IMR-90 (cell line): ENCODE measurements around the gene C14orf180. TPM values are rescaled to one million over a fixed set of nuclear protein-coding genes. Genes with fewer than 3 reads are reported as not detected.

Experiments
- ATAC-seq: fragments of 200-7000 bp; cut with Tn5 transposase; 2 replicates; pipeline ENCODE4 v1.9.1; 2020; ENCODE audit warnings: low read depth, mild to moderate bottlenecking, moderate library complexity
- BruUV-seq: library from RNA; stranded (reverse); fragments of 400-500 nt; replicated peaks from 2 replicates; lab custom pipeline; 2021; lab: Mats Ljungman, UMichigan
- CTCF ChIA-PET: fragments of 300-600 bp; formaldehyde crosslinking; extraction: SDS; loops from one replicate; lab custom pipeline; 2021; ENCODE audit warnings: antibody characterized with exemption; lab: Yijun Ruan, JAX
- POLR2A ChIA-PET: fragments of 300-600 bp; sonication (Branson Sonifier 250); formaldehyde crosslinking; loops from one replicate; lab custom pipeline; 2022; ENCODE audit warnings: antibody characterized with exemption; ENCODE audit not compliant: unreplicated experiment; lab: Charles Lee
- DNase-seq: peaks from one replicate; pipeline ENCODE4 v3.0.0; 2013
- H2AFZ ChIP-seq: replicated peaks from 2 replicates; pipeline ENCODE3; 2013; ENCODE audit warnings: low read length, mild to moderate bottlenecking; ENCODE audit not compliant: poor library complexity
- H2AK5ac ChIP-seq: 2 replicates; pipeline ENCODE4 v1.6.1; 2013; ENCODE audit warnings: low read depth, low read length, inconsistent platforms
- H2AK9ac ChIP-seq: replicated peaks from 2 replicates; pipeline ENCODE3; 2013; ENCODE audit warnings: mild to moderate bottlenecking, low read depth, low read length, moderate library complexity; ENCODE audit not compliant: poor library complexity
- H2BK120ac ChIP-seq: 2 replicates; pipeline ENCODE4 v1.6.1; 2013; ENCODE audit warnings: low read depth, low read length, inconsistent platforms
- H2BK15ac ChIP-seq: 3 replicates; pipeline ENCODE4 v1.6.1; 2013; ENCODE audit warnings: low read depth, low read length, inconsistent platforms
- H2BK20ac ChIP-seq: 2 replicates; pipeline ENCODE4 v1.6.1; 2013; ENCODE audit warnings: low read depth, mild to moderate bottlenecking, inconsistent platforms, low read length, moderate library complexity
- H2BK5ac ChIP-seq: 2 replicates; pipeline ENCODE4 v1.6.1; 2013; ENCODE audit warnings: mild to moderate bottlenecking, low read depth, low read length, inconsistent platforms; ENCODE audit not compliant: poor library complexity, severe bottlenecking
- H3K14ac ChIP-seq: replicated peaks from 2 replicates; pipeline ENCODE4 v1.6.1; 2013; ENCODE audit warnings: low read depth, low read length, inconsistent platforms
- H3K18ac ChIP-seq: 2 replicates; pipeline ENCODE4 v1.6.1; 2013; ENCODE audit warnings: low read depth, low read length, control low read depth
- H3K23ac ChIP-seq: 2 replicates; pipeline ENCODE4 v1.6.1; 2013; ENCODE audit warnings: low read depth, low read length, inconsistent platforms
- H3K27ac ChIP-seq: 2 replicates; pipeline ENCODE4 v1.5.1; 2013; ENCODE audit warnings: mild to moderate bottlenecking, control low read depth, low read length; ENCODE audit not compliant: insufficient read depth
- H3K27me3 ChIP-seq: 2 replicates; pipeline ENCODE4 v1.6.1; 2013; ENCODE audit warnings: low read length; ENCODE audit not compliant: control insufficient read depth, insufficient read depth
- H3K36me3 ChIP-seq: 2 replicates; pipeline ENCODE4 v1.6.1; 2013; ENCODE audit warnings: low read length, mixed read lengths; ENCODE audit not compliant: control insufficient read depth, insufficient read depth
- H3K4ac ChIP-seq: 2 replicates; pipeline ENCODE4 v1.6.1; 2013; ENCODE audit warnings: low read depth, low read length, inconsistent platforms
- H3K4me1 ChIP-seq: 2 replicates; pipeline ENCODE4 v1.6.1; 2013; ENCODE audit warnings: low read length, mixed read lengths; ENCODE audit not compliant: control insufficient read depth, insufficient read depth
- H3K4me2 ChIP-seq: 2 replicates; pipeline ENCODE4 v1.6.1; 2013; ENCODE audit warnings: low read depth, mild to moderate bottlenecking, control low read depth, low read length, moderate library complexity
- H3K4me3 ChIP-seq: 2 replicates; pipeline ENCODE4 v1.5.1; 2013; ENCODE audit warnings: low read depth, mild to moderate bottlenecking, control low read depth, low read length, moderate library complexity; ENCODE audit not compliant: insufficient read depth
- H3K56ac ChIP-seq: 2 replicates; pipeline ENCODE4 v1.6.1; 2013; ENCODE audit warnings: low read length, inconsistent platforms; ENCODE audit not compliant: insufficient read depth; ENCODE audit errors: extremely low read depth
- H3K79me1 ChIP-seq, 2 experiments: 2 replicates each; pipeline ENCODE4 v1.6.1; 2013; ENCODE audit warnings: low read length in 2 of 2, inconsistent platforms in 1 of 2, low read depth in 1 of 2
- H3K9ac ChIP-seq: 2 replicates; pipeline ENCODE4 v1.6.1; 2013; ENCODE audit warnings: low read depth, low read length, control low read depth
- H3K9me1 ChIP-seq: 2 replicates; pipeline ENCODE4 v1.6.1; 2013; ENCODE audit warnings: low read length, inconsistent platforms; ENCODE audit not compliant: insufficient read depth
- H3K9me3 ChIP-seq: 2 replicates; pipeline ENCODE4 v1.6.1; 2013; ENCODE audit warnings: low read length; ENCODE audit not compliant: control insufficient read depth, insufficient read depth
- H4K20me1 ChIP-seq: 2 replicates; pipeline ENCODE4 v1.6.1; 2013; ENCODE audit warnings: low read length, inconsistent platforms; ENCODE audit not compliant: insufficient read depth
- H4K5ac ChIP-seq: 2 replicates; pipeline ENCODE4 v1.6.1; 2013; ENCODE audit warnings: mild to moderate bottlenecking, low read depth, low read length, control low read depth
- H4K8ac ChIP-seq, 2 experiments: 2 replicates each; pipeline ENCODE4 v1.6.1; 2013; ENCODE audit warnings: low read depth in 2 of 2, low read length in 2 of 2, control low read depth in 1 of 2, inconsistent platforms in 1 of 2
- H4K91ac ChIP-seq: 2 replicates; pipeline ENCODE4 v1.6.1; 2013; ENCODE audit warnings: low read depth, low read length, inconsistent platforms; ENCODE audit not compliant: insufficient read depth
- BHLHE40 ChIP-seq: fragments of 150-350 bp; IDR thresholded peaks from 2 replicates; pipeline ENCODE4 v1.6.1; 2016; ENCODE audit warnings: mild to moderate bottlenecking, low read depth, low read length
- CEBPB ChIP-seq: IDR thresholded peaks from 2 replicates; pipeline ENCODE4 v1.6.1; 2012; ENCODE audit warnings: low read depth, low read length, improper control_type of control experiment
- CHD1 ChIP-seq: IDR thresholded peaks from 2 replicates; pipeline ENCODE4 v1.6.1; 2012; ENCODE audit warnings: low read depth, low read length, improper control_type of control experiment
- CTCF ChIP-seq: conservative IDR thresholded peaks from 2 replicates; pipeline ENCODE4 v1.5.1; 2012; ENCODE audit warnings: mild to moderate bottlenecking, low read depth, low read length, improper control_type of control experiment
- ELK1 ChIP-seq: fragments of 150-350 bp; IDR thresholded peaks from 2 replicates; pipeline ENCODE4 v1.6.1; 2016; ENCODE audit warnings: low read depth, mild to moderate bottlenecking, low read length, moderate library complexity, borderline replicate concordance
- FOS ChIP-seq: fragments of 150-350 bp; IDR thresholded peaks from 2 replicates; pipeline ENCODE4 v1.6.1; 2016; ENCODE audit warnings: low read depth, low read length
- MAFK ChIP-seq: IDR thresholded peaks from 2 replicates; pipeline ENCODE4 v1.6.1; 2012; ENCODE audit warnings: low read depth, low read length, improper control_type of control experiment
- MAZ ChIP-seq: IDR thresholded peaks from 2 replicates; pipeline ENCODE4 v1.6.1; 2012; ENCODE audit warnings: low read depth, mild to moderate bottlenecking, low read length, improper control_type of control experiment, moderate library complexity, borderline replicate concordance
- MXI1 ChIP-seq: IDR thresholded peaks from 2 replicates; pipeline ENCODE4 v1.6.1; 2012; ENCODE audit warnings: low read depth, mild to moderate bottlenecking, low read length, moderate library complexity, borderline replicate concordance
- NFE2L2 ChIP-seq: fragments of 150-350 bp; IDR thresholded peaks from 2 replicates; pipeline ENCODE4 v1.6.1; 2016; ENCODE audit warnings: low read depth, mild to moderate bottlenecking, low read length
- POLR2A ChIP-seq: IDR thresholded peaks from 2 replicates; pipeline ENCODE4 v1.6.1; 2012; ENCODE audit warnings: mild to moderate bottlenecking, low read depth, low read length
- RAD21 ChIP-seq: IDR thresholded peaks from 2 replicates; pipeline ENCODE4 v1.6.1; 2012; ENCODE audit warnings: low read length, improper control_type of control experiment
- RFX5 ChIP-seq: IDR thresholded peaks from 2 replicates; pipeline ENCODE4 v1.8.0; 2012; ENCODE audit warnings: low read depth, mild to moderate bottlenecking, low read length, moderate library complexity
- SMC3 ChIP-seq: fragments of 150-350 bp; IDR thresholded peaks from 2 replicates; pipeline ENCODE4 v1.6.1; 2016; ENCODE audit warnings: low read depth, mild to moderate bottlenecking, antibody characterized with exemption, low read length, moderate library complexity
- USF2 ChIP-seq: fragments of 150-350 bp; IDR thresholded peaks from 2 replicates; pipeline ENCODE4 v1.6.1; 2017; ENCODE audit warnings: mild to moderate bottlenecking, antibody characterized with exemption, low read length, low read depth
- WGBS, 2 experiments: methylation state at CpG; one replicate each; pipeline versions ENCODE4 v1.1.5 to v1.1.7; 2013; ENCODE audit warnings: missing lambda C conversion rate in 2 of 2; ENCODE audit not compliant: insufficient read length in 1 of 2; ENCODE audit errors: extremely low coverage in 2 of 2; 5-methylcytosine and 5-hydroxymethylcytosine counted together
- dilution Hi-C: fragments of 300-500 bp; cut with HindIII; formaldehyde crosslinking; loops from one replicate; pipeline ENCODE4 v1.14.3; 2018; ENCODE audit warnings: low sequenced_read_pairs; ENCODE audit not compliant: unreplicated experiment
- in situ Hi-C: fragments of 300-500 bp; cut with MboI; formaldehyde crosslinking; loops from 3 replicates; pipeline ENCODE4 v1.14.3; 2019; ENCODE audit warnings: low sequenced_read_pairs, inconsistent platforms, mixed read lengths
- intact Hi-C: fragments of 100-400 bp; cut with micrococcal nuclease; formaldehyde crosslinking; loops from 2 replicates; pipeline ENCODE4 v1.10.0; 2022
- polyA plus RNA-seq, 3 experiments: library from polyadenylated mRNA; depleted of rRNA; stranded (reverse); fragments of >200 nt; gene quantifications; 2 replicates each; pipeline ENCODE4 v1.2.3, GENCODE V29; 2012; ENCODE audit warnings: low replicate concordance in 1 of 3
- total RNA-seq: library from RNA; depleted of rRNA; stranded (reverse); fragments of >200 nt; gene quantifications from 2 replicates; pipeline ENCODE4 v1.2.3, GENCODE V29; 2012

Gene C14orf180
- total and polyA plus RNA-seq, 2 of the 4 experiments (the other 2 are of a cell fraction): not detected

- H3K9ac ChIP-seq: no peak overlapping the region
- no peak overlapping the region for H2BK20ac ChIP-seq
- no peak overlapping the region for H4K91ac ChIP-seq
- no peak overlapping the region for H2BK5ac ChIP-seq
- WGBS, 2 experiments: 38% methylated on average over 4 of the region's 23 CpGs; no CpG with 5 or more reads in 1 of the 2 experiments
- H3K36me3 ChIP-seq: no peaks in the 10 kb centered on the region
- no peak overlapping the region for H3K4me3 ChIP-seq
- H4K8ac ChIP-seq: no peak overlapping the region
- no peaks in the 10 kb centered on the region for H3K9me3 ChIP-seq
- ATAC-seq (no peak), DNase-seq (no peak)
- CTCF ChIA-PET: no interaction called here
- no peak overlapping the region for H3K4ac ChIP-seq
- H3K4me2 ChIP-seq: no peak overlapping the region
- no peak overlapping the region for H3K18ac ChIP-seq
- no peak overlapping the region for H2BK15ac ChIP-seq
- no peak overlapping the region for H2BK120ac ChIP-seq
- H3K9me1 ChIP-seq: no peaks in the 10 kb centered on the region
- H3K56ac ChIP-seq: no peak overlapping the region
- no peaks in the 10 kb centered on the region for H3K4me1 ChIP-seq
- no peak overlapping the region for H3K23ac ChIP-seq
- no peaks in the 10 kb centered on the region for H3K79me1 ChIP-seq
- BruUV-seq: no TSS peak
- no peak overlapping the region for H2AK5ac ChIP-seq
- intact Hi-C loops (no loop called here), in situ Hi-C loops (loop anchor here (25.0 kb wide), 1 partner anchor 475 kb away; the partner anchor contains the start of gene ASPG), dilution Hi-C loops (no loop called here)
- POLR2A ChIA-PET: no interaction called here
- H3K27me3 ChIP-seq: peaks cover 4% of the 10 kb centered on the region; the same call in 1 of the 2 replicates
- H3K14ac ChIP-seq: no peak overlapping the region
- no peaks in the 10 kb centered on the region for H4K20me1 ChIP-seq
- peak overlapping the region; percentile 63 for H2AFZ ChIP-seq
- no peak overlapping the region for H3K27ac ChIP-seq
- no peak overlapping the region for H2AK9ac ChIP-seq
- no peak overlapping the region for H4K5ac ChIP-seq
- TF ChIP-seq RAD21: no peak
- no peak for TF ChIP-seq CTCF
- no peak for TF ChIP-seq CEBPB
- no peak for TF ChIP-seq NFE2L2
- TF ChIP-seq CHD1: no peak
- no peak for TF ChIP-seq ELK1
- TF ChIP-seq MXI1: no peak
- TF ChIP-seq POLR2A: no peak
- no peak for TF ChIP-seq FOS
- TF ChIP-seq MAFK: no peak
- TF ChIP-seq BHLHE40: no peak
- TF ChIP-seq SMC3: no peak
- no peak for TF ChIP-seq USF2
- TF ChIP-seq MAZ: no peak
- no peak for TF ChIP-seq RFX5
Observed at GRCh38 chr14:104561632-104562495, 17.7 kb upstream of the C14orf180 start.
